Activated CD4-positive, CD25-positive, alpha-beta regulatory T cell treated with anti-CD3 and anti-CD28 coated beads, Interleukin-2, amount 50 U/mL, for 72 hours (primary cell): ENCODE data around the gene AJAP1.
"Not testable (repeated sequence)": the region's sequence is repeated elsewhere in the genome, so short reads cannot be mapped to it uniquely, and the experiment has no call there.

Experiments
- DNase-seq: peaks from one replicate; pipeline ENCODE4 v3.0.0; 2021

Gene AJAP1, protein sequence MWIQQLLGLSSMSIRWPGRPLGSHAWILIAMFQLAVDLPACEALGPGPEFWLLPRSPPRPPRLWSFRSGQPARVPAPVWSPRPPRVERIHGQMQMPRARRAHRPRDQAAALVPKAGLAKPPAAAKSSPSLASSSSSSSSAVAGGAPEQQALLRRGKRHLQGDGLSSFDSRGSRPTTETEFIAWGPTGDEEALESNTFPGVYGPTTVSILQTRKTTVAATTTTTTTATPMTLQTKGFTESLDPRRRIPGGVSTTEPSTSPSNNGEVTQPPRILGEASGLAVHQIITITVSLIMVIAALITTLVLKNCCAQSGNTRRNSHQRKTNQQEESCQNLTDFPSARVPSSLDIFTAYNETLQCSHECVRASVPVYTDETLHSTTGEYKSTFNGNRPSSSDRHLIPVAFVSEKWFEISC

GRCh38 chr1:4653796-4654725 lies at the start of gene AJAP1:
AJAP1 (plus strand) TSS chr1:4654609; CDS start chr1:4655426, 817 bp downstream.
- DNase-seq: no peak

GRCh38 chr1:4605158-4605557 lies 49.3 kb upstream of the AJAP1 start:
- DNase-seq: no peak

GRCh38 chr1:4611563-4612341 lies 42.7 kb upstream of the AJAP1 start:
- DNase-seq: no peak

GRCh38 chr1:4612991-4613390 lies 41.4 kb upstream of the AJAP1 start:
- no peak for DNase-seq

- DNase-seq: no peak
Measured at GRCh38 chr1:4613606-4614370, 40.6 kb upstream of the AJAP1 start.

- no peak for DNase-seq
Measured at GRCh38 chr1:4614371-4615137, 39.9 kb upstream of the AJAP1 start.

- no peak for DNase-seq
Measured at GRCh38 chr1:4615138-4615470, 39.3 kb upstream of the AJAP1 start.

GRCh38 chr1:4615501-4615900 lies 38.9 kb upstream of the AJAP1 start:
- no peak for DNase-seq

- DNase-seq: no peak
Measured at GRCh38 chr1:4616831-4617465, 37.5 kb upstream of the AJAP1 start.

- no peak for DNase-seq
Measured at GRCh38 chr1:4617506-4617905, 36.9 kb upstream of the AJAP1 start.

GRCh38 chr1:4618827-4619226 lies 35.6 kb upstream of the AJAP1 start:
- not testable (repeated sequence) for DNase-seq

DNA sequence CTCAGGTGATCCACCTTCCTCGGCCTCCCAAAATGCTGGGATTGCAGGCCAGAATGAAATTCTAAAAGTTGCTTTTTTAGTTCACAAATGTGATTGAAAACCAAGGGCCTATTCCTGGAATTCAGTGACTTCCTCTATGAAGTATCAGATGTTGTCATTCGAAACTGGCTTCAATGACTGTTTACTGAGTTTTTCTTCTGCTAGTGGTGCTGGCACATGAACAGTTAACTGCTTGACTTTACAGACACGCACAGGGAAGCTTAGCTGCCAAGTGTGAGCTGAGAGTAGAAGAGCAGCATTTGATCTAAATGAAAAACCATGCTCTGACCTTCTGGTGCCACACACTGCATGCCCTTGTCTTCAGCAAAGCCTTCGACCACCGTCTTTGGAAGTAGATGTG lies 32.8 kb upstream of the AJAP1 start:
- DNase-seq: no peak

DNA sequence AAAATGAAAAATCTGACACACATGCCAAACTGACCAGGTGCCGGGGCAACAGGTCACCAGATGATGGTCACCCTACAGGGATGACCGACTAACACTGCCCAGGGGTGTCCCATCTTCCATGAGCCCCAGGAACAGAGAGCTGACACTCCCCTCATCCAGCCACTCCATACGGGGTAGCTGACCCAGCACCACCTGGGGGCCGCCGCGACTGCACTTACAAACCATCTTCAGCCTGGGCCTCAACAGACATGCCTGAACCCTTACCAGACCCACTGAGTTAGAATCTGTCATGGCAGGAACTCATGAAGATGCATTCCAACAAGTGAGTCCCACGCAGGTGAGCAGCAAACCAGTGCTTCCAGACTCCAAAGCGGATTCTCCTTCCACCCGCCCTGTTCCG lies 31.6 kb upstream of the AJAP1 start:
- DNase-seq: no peak

GRCh38 chr1:4624141-4624715 lies 30.2 kb upstream of the AJAP1 start:
- DNase-seq: no peak

DNA sequence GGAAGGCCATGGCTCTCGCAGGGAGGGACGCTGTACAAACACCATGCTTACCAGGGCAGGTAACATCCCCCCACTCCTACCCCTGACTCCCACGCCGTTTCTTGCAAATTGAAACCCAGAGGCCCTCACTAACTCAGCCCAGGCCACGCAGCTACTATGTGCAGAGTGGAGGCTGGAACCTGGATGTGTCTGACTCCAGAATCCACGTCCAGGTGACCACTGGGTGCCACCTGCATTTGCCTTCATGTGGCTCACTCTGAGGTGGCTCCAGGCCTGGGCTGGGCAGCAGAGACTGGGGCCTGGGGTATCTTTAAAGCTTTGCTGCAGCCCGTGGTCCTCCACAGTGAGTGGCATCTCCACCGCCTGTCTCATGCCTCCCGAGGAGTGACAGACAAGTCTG lies 29.6 kb upstream of the AJAP1 start:
- DNase-seq: no peak

- DNase-seq: no peak
Measured at GRCh38 chr1:4626061-4626460, 28.3 kb upstream of the AJAP1 start.

DNA sequence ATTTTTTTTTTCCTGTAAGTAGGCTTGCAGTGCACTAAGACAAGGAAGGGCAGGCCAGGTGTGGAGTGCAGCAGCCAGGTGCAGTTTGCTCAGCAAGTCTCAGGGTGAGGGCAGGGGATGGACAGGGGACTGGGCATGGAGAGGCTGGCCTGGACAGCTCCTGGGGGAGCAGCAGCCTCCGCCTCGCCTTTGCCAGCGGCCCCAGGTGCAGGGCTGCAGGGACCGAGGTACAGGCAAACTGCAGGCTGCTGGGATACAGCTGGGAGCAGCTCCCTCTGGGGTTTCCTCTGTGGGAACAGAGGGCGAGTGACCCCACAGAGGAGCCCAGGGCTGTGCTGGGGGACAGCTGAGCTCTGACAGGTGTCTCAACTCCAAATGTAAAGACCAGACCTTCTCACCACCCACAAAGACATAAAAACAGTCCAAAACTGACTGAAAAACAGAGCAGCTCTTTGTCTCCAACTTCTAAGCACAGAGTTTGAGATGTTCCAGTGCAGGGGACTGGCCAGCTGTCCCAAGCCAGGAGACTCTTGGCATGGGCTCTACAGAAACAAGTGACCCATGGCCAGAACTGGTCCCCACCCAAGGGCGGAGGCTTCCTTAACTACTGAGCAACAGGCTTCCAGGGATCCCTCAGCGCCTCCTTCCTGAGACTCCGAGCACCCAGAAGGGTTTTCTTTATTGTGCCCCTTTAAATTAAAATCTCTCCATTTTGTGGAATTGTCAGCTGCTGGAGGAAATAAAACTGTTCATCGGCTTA lies 27.7 kb upstream of the AJAP1 start:
- no peak for DNase-seq

- DNase-seq: no peak
Measured at GRCh38 chr1:4627353-4627752, 27.1 kb upstream of the AJAP1 start.

- DNase-seq: no peak
Measured at GRCh38 chr1:4628992-4629391, 25.4 kb upstream of the AJAP1 start.

DNA sequence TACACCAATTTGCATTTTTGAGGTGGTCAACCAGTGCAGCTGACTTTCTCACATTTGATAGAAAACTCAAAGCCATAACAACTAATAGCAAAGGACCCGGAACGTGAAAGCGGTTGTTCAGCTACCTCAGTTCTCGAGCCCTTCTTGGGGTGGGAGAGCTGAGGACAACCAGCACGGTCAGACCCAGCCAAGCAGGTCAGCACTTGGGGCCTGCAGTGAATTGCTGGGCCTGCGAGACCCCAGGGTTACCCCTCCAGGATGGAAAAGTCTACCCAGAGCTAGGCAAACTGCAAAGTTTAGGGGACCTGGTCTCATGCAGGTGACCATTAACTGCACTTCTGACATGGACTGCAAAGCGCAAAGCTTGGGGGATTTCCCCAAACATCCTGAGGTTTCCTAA lies 23.8 kb upstream of the AJAP1 start:
- no peak for DNase-seq
